ENCODE measurements around the gene FBXO8.

FBXO8 gene

DNA sequence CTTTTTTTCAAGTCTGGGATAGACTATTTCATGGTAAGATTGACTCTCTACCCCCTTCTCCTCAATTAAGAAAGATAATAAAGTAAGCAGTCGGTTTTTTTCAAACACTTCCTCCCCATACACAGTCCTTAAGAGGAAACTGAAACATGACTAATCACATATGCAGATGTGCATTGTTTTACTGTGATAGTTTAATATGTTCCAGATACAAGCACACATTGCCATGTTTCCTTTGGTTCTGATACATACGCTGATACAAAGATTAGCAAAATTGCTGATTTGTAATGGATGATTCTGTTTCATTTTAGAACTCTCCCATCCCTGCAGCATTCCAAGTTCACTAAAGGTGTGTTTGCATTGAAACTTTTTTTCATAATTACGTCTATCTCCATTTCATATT lies 76.1 kb downstream of the FBXO8 start:
- DNase-seq (ENCODE audit: low read depth) = no peak

DNA sequence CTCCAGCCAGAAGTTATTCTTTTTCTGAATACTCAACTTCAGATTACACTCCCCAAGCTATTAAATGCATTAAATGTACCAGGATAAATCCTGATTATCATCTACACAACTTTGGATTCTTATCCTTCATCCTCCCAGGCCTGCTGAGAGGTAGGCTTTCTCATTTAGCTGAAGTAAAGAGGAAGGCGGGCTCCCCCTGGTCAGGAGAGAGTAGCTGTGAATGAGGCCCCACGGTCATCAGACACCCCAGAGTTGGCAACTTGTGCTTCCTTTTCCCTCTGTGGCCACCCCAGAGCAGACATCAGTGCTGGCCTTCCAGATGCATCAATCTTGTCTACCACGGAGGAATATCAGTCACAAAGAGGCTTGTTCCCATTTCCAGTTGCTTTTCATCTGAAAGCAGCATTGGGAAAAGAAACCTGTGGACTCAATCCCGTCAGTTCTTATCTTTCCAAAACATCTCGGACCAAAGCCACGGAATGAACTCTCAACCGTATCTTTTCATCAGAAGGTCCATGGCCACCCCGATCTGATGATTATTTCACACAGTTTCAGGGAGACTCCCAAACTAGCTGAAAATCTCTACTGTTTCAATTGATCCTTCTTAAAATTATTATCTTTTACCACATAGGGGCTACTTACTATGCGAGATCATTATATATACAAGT lies 79.2 kb downstream of the FBXO8 start:
- DNase-seq (ENCODE audit: low read depth) = no peak

DNA sequence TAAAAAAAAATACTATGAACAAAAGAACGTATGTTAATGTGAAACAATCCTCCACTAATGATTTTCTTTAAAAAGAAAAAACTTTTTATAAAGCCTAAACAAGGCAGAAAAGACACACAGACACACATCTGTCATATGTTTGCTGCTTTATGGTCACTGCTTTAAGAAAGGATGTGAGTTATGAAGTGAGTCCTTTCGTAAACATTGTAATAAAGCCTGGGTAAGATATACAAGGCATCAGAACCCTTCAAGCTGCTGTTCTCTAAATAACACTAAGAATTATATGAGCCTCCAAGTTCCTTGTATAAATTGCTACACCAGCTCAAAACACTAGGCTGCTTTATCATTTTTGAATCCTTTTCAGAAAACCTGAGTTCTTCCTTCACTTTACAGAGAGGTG lies 81.6 kb downstream of the FBXO8 start:
- no peak for DNase-seq (ENCODE audit: low read depth)

DNA sequence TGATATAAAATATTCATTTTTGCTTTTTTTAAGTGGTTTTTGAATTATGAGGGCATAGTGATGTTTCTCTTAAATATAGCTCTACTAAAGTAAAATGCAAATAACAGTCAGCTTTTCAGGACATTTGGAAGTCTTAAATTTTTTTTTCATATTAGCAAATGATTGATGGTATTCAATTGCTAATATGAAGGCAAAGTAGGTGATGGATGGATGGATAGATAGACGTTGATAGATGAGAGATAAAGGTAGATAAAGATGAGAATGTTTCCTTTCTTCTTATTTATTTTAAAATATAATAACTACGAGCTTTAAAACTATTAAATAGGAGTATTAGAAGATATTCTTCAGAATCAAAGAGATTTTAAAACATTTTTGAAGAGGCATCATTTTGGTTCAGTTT lies 83.7 kb downstream of the FBXO8 start:
- no peak for DNase-seq (ENCODE audit: low read depth)

DNA sequence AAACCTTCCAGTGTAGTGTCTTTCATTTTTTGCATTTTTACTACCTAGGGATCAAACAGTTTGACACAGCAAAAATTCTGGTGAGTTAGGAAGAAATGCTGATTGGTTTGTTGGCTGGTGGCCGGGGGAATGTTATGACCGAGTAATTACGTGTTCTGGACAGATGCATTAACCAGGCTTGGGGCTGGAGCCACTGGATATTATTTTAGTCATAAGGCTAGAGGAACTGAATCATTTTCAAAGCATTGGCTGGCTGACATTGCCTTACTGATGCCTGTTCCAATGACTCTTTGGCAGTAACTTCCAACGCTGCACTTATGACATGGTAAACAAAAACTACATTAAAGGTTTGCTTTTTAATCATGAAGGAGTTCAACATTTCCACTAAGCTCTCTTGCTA lies 84.6 kb downstream of the FBXO8 start:
- DNase-seq (ENCODE audit: low read depth) = peak; percentile 67

DNA sequence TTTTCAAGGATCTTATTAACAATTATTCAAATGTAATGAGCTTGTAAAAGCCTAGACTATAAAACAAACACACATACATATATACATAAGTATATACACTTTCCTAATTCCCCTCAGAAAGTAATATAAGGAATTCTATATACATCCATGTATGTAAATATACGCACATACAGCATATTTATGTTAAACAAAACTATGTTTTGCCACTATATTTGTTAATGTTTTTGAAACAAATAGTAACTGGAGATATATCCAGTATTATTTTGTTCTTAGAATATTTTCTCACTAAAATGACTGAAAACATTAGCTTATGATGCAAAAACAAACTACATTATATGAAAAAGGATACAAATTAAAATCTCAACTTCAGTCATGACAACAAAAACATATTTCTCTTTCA lies 85.1 kb downstream of the FBXO8 start:
- no peak for DNase-seq (ENCODE audit: low read depth)

DNA sequence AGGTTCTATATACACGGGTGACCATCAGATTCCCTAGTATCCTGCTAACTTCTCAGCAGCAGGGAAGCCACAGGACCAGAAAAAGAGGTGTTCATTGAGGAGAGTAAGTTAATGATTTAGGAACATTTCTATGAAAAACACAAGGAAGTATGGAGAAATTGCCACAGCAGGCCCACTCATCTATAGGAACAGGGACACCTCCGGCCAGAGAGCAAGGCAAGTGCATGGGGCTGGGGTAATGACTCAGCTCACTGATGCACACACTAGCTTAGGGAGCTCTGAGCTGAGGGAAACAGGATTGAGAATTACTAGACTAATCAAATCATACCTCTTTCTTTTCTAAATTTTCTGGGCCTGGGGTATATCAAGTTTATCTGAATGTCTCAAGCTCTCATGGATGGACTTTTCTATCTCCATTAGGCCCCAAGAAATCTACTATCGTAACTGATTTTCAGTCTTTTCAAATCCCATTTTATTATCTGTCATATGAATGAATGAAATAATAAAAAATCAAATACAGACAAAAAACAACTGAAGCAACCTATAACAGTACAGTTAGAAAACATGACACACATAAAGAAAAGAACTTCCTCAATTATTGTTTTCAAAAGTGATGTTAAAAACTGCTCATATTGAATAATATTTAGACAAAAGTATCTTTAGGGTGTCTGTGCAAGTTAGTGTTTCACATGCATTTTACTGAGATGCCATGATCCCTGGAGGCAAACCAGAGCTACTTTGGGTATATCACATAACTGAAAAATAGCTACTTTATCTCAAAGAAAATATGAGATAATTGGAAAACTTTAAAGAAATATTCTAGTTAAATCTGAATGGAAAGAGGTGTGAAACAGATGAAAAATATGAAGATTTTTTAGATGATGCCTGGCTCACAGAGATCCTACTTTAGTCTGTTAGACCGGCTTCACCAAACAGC lies 89.8 kb downstream of the FBXO8 start:
- DNase-seq (ENCODE audit: low read depth) = no peak

DNA sequence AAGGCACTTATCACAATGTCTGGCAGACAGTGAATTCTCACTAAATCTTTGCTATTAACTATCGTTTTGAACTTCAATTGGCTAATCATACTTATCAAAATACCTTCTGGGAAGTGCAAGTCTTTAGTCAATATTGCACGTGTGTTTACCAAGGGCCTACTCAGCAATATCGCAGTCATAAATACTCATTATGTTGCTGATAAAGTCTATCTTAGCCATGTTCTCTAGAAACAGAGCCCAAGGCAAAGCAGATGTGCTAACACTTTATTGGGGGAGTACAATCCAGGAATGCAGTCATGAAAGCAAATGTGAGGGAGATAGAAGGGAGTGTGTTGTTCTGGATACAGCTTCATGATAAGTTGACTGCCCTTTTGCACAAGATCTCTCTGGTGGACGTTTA lies 90.5 kb downstream of the FBXO8 start:
- no peak for DNase-seq (ENCODE audit: low read depth)

DNA sequence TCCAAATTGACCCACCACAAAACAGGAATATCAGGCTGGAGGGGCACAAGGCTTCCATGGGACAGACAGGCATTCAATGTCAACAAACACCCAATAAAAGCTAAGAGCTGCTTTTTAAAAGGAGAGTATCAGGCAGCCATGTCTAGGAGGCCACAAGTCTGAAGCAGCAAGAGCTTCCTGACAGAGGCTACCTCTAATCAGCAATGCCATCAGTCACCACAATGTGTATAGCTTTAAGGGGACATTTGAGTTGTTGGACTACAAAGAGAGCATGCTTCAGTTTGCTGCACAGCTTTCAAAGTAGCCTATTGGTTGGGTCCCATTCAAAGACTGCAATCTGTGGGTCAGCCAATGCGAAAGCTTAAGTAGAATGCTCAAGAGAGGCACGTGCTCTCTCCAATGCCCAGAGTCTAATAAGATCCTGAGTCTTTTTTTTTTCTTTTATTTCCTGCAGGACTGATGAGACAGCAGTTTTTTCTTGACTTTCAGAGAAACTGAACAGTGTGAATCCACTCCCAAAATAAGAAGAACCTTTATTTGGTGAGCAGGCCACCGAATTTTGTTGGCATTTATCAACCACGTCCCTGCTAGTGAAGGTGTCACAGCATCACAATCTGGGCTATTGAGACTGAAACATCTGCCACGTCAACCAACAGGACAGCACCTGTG lies 92.5 kb downstream of the FBXO8 start:
- no peak for DNase-seq (ENCODE audit: low read depth)

DNA sequence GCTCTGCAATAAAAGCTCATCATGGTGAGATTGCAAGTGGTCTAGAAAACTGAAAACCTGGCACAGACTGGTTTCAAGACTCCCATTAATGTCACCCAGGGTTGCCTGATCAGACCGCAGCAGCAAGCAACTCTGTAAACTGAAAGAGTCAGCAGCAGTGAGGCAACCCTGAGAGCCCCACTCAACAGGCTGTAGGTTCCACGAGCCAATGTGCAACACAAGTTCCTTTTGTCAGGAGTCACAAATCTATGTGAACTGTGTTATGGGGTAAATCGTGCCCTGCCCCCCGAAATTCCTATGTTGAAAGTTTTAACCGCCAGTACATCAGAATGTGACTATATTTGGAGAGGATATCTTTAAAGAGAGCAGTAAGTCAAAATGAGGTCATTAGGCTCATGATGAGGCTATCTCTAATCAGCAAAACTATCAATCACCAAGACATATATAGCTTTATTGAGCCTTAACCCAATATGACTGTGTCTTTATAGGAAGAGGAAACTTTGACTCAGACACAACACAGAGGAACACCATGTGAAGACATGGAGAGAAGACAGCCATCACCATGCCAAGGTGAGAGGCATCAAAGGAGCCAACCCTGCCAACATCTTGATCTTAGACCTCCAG lies 94.0 kb downstream of the FBXO8 start:
- DNase-seq (ENCODE audit: low read depth) = no peak

All from GM04504 (cell line).